Thyroid gland (tissue), 4 donors: ENCODE data around the gene PHYH. TPM values are rescaled to one million over a fixed set of nuclear protein-coding genes. Genes with fewer than 3 reads are reported as not detected.

Source experiments
- DNase-seq, 2 donors: peaks; one replicate each; pipeline ENCODE4 v3.0.0-alpha.2; 2019
- H3K27ac ChIP-seq, 3 donors: fragments of 200-600 bp; sonication (generic); 1 replicate in 2 of 3; 2 replicates in 1 of 3; pipeline ENCODE4 v1.5.1; 2016 to 2019; ENCODE audit warnings: mild to moderate bottlenecking in 1 of 3, moderate library complexity in 1 of 3
- H3K27me3 ChIP-seq: fragments of 200-600 bp; sonication (generic); one replicate; pipeline ENCODE4 v1.5.1; 2019
- H3K36me3 ChIP-seq, 2 donors: fragments of 200-600 bp; sonication (generic); one replicate each; pipeline ENCODE4 v1.5.1; 2016 to 2019
- H3K4me1 ChIP-seq, 2 donors: fragments of 200-600 bp; sonication (generic); one replicate each; pipeline ENCODE4 v1.5.1; 2017 to 2019
- H3K4me3 ChIP-seq, 3 donors: fragments of 200-600 bp; sonication (generic); replicated peaks in 1 of 3; 1 replicate in 2 of 3; 2 replicates in 1 of 3; pipeline ENCODE4 v1.5.1; 2016; ENCODE audit warnings: mild to moderate bottlenecking in 1 of 3
- H3K9me3 ChIP-seq: fragments of 200-600 bp; sonication (generic); one replicate; pipeline ENCODE4 v1.5.1; 2017
- POLR2A ChIP-seq, 2 donors: fragments of 450-650 bp; IDR thresholded peaks; one replicate each; pipeline ENCODE4 v1.6.1; 2017; ENCODE audit warnings: antibody characterized with exemption in 2 of 2, mild to moderate bottlenecking in 2 of 2, moderate library complexity in 1 of 2
- WGBS, 2 donors: methylation state at CpG; one replicate each; pipeline ENCODE4 v1.1.5; 2017; 5-methylcytosine and 5-hydroxymethylcytosine counted together
- intact Hi-C: fragments of 100-400 bp; cut with DNase I; formaldehyde crosslinking; loops from one replicate; pipeline ENCODE4 v1.15.1; 2023
- total RNA-seq, 4 donors: library from RNA; depleted of rRNA; stranded (reverse); fragments of >200 nt; gene quantifications; one replicate each; pipeline ENCODE4 v1.2.3, GENCODE V29; 2016
- TF ChIP-seq, protein P1 (sequence below), 6 experiments: fragments of 200-600 bp in 3 of 6; fragments of 450-650 bp in 3 of 6; sonication (generic) in 3 of 6; IDR thresholded peaks; one replicate each; pipeline ENCODE4 v1.5.1; 2016 to 2019; ENCODE audit warnings: antibody characterized with exemption in 6 of 6, mild to moderate bottlenecking in 2 of 6, inconsistent platforms in 1 of 6, moderate library complexity in 1 of 6

Gene PHYH
- total RNA-seq, 4 donors from 2014 or later: 48.5 to 86.8 (median 71.4) TPM

DNA sequence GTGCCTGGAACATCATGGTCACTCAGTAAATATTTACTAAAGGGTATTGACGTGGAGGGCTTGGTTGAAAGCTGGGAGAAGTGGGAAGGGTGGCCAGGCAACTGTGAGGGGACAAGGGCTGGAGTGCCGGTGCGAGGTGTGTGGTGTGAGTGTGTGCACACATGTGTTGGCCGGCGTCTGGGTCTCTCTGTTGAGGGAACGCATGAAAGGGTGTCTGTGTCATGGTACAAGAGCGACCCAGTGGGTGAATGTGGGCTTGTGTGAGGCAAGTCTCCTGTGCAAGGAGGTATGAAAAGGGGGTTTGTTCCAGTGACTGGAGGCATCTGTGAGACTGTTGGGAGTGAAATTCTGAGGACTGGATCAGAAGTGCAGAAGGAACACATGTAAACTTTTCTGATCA is 36.3 kb downstream of the PHYH start:
- no peak overlapping the region for H3K27ac ChIP-seq
- no peaks in the 10 kb centered on the region for H3K4me1 ChIP-seq
- DNase-seq: no peak
- H3K9me3 ChIP-seq: no peaks in the 10 kb centered on the region
- no peak for TF ChIP-seq POLR2A (IDR thresholded peaks at IDR 0.05)
- TF ChIP-seq, protein P1, sequence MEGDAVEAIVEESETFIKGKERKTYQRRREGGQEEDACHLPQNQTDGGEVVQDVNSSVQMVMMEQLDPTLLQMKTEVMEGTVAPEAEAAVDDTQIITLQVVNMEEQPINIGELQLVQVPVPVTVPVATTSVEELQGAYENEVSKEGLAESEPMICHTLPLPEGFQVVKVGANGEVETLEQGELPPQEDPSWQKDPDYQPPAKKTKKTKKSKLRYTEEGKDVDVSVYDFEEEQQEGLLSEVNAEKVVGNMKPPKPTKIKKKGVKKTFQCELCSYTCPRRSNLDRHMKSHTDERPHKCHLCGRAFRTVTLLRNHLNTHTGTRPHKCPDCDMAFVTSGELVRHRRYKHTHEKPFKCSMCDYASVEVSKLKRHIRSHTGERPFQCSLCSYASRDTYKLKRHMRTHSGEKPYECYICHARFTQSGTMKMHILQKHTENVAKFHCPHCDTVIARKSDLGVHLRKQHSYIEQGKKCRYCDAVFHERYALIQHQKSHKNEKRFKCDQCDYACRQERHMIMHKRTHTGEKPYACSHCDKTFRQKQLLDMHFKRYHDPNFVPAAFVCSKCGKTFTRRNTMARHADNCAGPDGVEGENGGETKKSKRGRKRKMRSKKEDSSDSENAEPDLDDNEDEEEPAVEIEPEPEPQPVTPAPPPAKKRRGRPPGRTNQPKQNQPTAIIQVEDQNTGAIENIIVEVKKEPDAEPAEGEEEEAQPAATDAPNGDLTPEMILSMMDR (IDR thresholded peaks at IDR 0.05): no peak
- intact Hi-C loops: no loop called here
- WGBS, 2 donors: 69 to 80% methylated on average over 7 of the region's 7 CpGs
- H3K27me3 ChIP-seq: no peaks in the 10 kb centered on the region
- H3K4me3 ChIP-seq: no peak overlapping the region
- no peaks in the 10 kb centered on the region for H3K36me3 ChIP-seq

DNA sequence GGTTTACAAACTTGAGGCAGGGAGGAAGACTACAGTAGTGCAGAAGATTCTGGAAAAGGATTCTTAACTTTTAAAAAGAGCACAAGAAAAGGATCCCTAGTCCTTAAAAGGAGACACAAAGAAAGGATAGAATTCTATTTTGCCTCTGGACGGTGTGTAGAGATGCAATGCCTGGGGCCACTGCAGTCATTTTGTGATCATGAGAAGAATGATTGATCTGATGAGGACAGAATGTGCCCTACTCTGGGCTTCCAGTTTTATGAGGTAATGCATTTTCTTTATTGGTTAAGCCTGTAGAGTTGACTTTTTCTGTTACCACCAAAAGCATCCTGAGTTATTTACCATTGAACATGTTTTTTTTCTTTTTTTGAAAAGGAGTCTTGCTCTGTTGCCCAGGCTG is 37.4 kb downstream of the PHYH start:
- 93 to 97% methylated on average over 1 of the region's 1 CpG for WGBS, 2 donors
- intact Hi-C loops: no loop called here
- no peak overlapping the region for H3K27ac ChIP-seq
- no peak for DNase-seq
- TF ChIP-seq, protein P1 (IDR thresholded peaks at IDR 0.05): no peak
- TF ChIP-seq POLR2A (IDR thresholded peaks at IDR 0.05): no peak
- no peaks in the 10 kb centered on the region for H3K36me3 ChIP-seq
- no peak overlapping the region for H3K4me3 ChIP-seq
- no peaks in the 10 kb centered on the region for H3K9me3 ChIP-seq
- no peaks in the 10 kb centered on the region for H3K27me3 ChIP-seq
- H3K4me1 ChIP-seq: no peaks in the 10 kb centered on the region

DNA sequence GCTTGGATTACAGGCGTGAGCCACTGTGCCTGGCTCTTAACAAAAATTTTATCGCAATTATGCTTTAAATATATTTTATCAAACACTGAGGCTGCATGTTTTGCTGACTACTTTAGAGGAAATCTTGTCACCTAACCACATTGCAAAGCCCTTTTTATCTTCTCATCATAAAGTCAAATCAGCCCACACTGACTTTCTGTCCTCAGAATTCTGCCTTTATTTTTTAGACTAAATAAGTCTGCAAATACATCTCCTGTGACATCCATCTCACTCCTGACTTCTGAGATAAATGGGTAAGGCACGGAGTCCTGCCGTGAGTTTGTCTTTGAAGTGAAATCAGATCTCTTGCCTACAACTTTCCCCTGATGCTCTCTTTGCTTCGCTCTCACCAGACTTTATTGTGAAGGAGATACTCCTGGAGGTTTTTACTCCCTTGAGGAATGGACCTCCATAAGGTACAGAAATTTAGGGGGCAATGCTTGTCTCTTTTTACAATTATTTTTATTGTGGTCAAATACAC is 42.2 kb downstream of the PHYH start:
- no peak overlapping the region for H3K27ac ChIP-seq
- intact Hi-C loops: no loop called here

DNA sequence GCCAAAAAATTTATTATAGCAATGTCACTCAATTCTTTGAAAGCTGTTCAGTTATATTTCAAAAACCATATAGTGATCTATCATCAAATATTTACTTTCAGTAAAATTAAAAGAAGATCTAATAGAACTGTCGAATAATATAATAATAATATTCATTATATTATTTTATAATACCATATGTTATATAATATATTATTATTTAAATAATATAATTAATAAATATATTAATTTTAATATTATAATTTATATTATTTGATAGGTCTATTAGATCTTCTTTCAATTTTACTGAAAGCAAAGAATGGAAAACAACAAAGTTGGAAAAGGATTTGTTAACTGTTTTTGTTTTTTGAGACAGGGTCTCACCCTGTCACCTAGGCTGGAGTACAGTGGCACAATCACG is 43.2 kb downstream of the PHYH start:
- Histone ChIP-seq H3K4me3 (no peak overlapping the region), H3K27ac (no peak overlapping the region), H3K9me3 (no peaks in the 10 kb centered on the region), H3K27me3 (no peaks in the 10 kb centered on the region), H3K36me3 (no peaks in the 10 kb centered on the region), H3K4me1 (no peaks in the 10 kb centered on the region)
- no peak for TF ChIP-seq POLR2A (IDR thresholded peaks at IDR 0.05)
- TF ChIP-seq, protein P1 (IDR thresholded peaks at IDR 0.05): no peak
- intact Hi-C loops: no loop called here
- no peak for DNase-seq
- WGBS, 2 donors: 80 to 90% methylated on average over 2 of the region's 2 CpGs

More for the DNA sequence above, 42.2 kb downstream of the PHYH start:
- Histone ChIP-seq H3K9me3 (no peaks in the 10 kb centered on the region), H3K4me3 (no peak overlapping the region), H3K4me1 (no peaks in the 10 kb centered on the region), H3K27me3 (no peaks in the 10 kb centered on the region), H3K36me3 (no peaks in the 10 kb centered on the region)
- DNase-seq: no peak
- WGBS, 2 donors: 81 to 82% methylated on average over 5 of the region's 5 CpGs
- TF ChIP-seq, protein P1 (IDR thresholded peaks at IDR 0.05): no peak
- TF ChIP-seq POLR2A (IDR thresholded peaks at IDR 0.05): no peak

DNA sequence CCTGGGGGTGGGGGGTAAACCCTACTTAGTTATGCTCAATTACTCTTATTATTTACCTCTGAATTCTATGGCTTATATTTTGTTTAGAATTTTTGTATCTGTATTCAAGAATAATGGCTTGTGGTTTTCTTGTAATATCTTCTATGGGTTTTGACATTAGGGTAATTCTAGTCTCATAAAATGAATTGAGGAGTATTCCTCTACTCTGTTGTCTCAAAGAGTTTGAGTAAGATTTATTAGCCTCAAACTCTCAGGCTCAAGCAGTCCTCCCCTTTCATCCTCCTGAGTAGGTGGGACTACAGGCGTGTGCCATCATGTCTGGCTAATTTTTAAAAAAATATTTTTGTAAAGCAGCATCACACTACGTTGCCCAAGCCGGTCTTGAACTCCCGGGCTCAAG is 46.1 kb downstream of the PHYH start:
- Histone ChIP-seq H3K27me3 (no peaks in the 10 kb centered on the region), H3K36me3 (no peaks in the 10 kb centered on the region), H3K4me1 (no peaks in the 10 kb centered on the region), H3K27ac (no peak overlapping the region), H3K9me3 (no peaks in the 10 kb centered on the region), H3K4me3 (no peak overlapping the region)
- no peak for DNase-seq
- intact Hi-C loops: no loop called here
- TF ChIP-seq POLR2A (IDR thresholded peaks at IDR 0.05): no peak
- TF ChIP-seq, protein P1 (IDR thresholded peaks at IDR 0.05): no peak
- WGBS, 2 donors: 83 to 92% methylated on average over 4 of the region's 4 CpGs
